NCI-H524 (cell line): ENCODE measurements around the gene ANKRD40CL.
"Not testable (repeated sequence)": the region's sequence is repeated elsewhere in the genome, so short reads cannot be mapped to it uniquely, and the experiment has no call there.

Experiments
- DNase-seq, 2 experiments: peaks; one replicate each; lab custom pipeline; 2025; lab: John Stamatoyannopoulos, UW

ANKRD40CL gene

DNA sequence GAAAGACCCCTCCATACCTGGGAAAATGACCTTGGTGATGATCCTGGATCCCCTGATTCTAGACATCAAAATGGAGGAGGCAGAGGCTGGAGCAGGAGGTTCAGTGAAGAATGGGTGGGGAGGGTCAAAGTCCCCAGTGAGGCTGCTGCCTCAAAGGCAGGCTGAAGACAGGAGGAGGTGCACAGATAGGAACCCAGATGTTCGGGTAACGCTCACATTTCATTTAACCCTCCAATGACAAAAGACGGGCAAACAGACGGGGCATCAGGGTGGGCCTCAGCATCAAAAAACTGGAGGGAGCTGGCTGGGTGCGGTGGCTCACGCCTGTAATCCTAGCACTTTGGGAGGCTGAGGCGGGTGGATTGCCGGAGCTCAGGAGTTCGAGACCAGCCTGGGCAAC is at the start of gene ANKRD40CL:
Gene ANKRD40CL, minus strand, starts transcription at position 73 of the 400 bp plus-strand sequence. CDS start 605 bp downstream, outside the sequence.
- DNase-seq = no peak

- DNase-seq = no peak
These were observed 49.0 kb upstream of the ANKRD40CL start for GRCh38 chr17:50816271-50816670.

DNA sequence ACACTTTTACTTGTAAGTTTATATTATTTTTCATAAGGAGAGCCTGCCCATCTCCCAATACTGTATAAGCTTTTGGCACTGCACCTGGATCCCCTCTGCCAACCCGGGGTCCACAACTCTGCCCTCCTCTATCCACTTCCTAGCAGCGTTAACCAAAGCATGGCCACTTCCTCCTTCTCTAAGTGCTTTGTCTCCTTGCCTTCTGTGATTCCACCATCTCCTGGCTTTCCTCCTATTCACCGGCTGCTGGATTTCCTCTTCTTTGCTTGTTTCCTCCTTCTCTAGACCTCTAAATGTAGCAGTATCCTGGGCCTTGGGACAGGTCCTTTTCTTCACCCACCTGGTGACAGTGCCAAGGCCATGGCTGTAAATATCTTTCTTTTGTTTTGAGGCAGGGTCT is 48.1 kb upstream of the ANKRD40CL start:
- DNase-seq = no peak

GRCh38 chr17:50813583-50813982 is 46.3 kb upstream of the ANKRD40CL start:
- DNase-seq = no peak

- DNase-seq = no peak
These were observed 41.6 kb upstream of the ANKRD40CL start for GRCh38 chr17:50808888-50809287.

GRCh38 chr17:50808413-50808812 is 41.1 kb upstream of the ANKRD40CL start:
- no peak for DNase-seq

- DNase-seq = no peak
These were observed 40.4 kb upstream of the ANKRD40CL start for GRCh38 chr17:50807675-50808074.

DNA sequence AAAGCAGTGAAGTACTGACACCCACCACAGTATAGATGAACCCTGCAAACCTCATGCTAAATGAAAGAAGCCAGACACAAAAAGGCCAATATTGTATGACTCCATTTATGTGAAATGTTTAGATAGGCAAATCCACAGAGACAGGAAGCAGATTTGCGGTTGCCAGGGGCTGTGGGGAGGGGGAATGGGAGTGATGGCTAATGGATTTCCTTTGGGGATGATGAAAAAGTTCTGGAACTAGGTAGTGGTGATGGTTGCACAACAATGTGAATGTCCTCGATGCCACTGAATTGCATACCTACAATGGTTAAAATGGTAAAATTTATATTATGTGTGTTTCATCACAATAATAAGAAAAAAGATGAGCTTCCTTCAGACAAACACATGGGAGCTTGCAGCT is 39.7 kb upstream of the ANKRD40CL start:
- no peak for DNase-seq

DNA sequence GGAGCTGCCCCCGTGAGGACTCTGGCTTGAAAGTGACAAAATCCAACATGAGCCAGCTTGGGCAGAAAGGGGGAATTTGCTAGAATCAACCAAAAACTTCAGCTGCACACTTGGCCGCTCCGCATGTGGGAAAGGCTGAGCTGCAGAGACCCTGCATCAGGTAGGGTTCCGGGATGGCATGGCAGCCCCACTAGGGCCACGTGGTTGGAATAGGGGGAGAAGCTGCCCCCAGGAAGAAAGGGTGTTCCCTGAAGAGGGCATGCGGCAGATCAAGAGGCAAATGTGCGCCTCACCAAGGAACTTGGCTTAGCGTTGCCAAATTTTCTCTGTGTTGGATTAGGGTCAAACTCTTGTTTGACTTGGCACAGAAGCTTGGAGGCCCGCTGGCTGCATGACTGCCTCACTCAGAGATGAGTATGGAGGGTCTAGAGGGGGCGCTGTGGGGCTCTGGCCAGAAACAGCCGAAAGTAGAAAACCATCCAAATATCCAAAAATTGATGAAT is 38.9 kb upstream of the ANKRD40CL start:
- DNase-seq = no peak

DNA sequence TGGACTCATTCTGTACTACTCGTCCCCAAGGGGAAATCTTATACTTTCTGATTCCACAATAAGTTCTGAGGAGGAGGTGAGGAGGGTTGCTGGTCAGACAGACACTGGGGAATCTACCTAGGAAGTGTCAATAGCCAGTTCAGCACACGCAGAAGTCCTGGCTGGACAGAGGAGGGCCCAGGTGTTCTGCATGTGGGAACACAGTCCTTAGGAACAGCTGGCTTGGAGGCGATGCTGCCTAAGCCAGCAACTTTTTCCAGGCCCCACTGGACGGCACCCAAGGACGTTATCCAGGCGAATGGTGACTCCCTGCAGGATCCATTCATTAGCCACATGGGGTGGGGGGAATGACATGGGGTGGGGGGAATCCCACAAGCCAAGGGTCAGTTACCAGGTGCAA is 38.2 kb upstream of the ANKRD40CL start:
- no peak for DNase-seq

DNA sequence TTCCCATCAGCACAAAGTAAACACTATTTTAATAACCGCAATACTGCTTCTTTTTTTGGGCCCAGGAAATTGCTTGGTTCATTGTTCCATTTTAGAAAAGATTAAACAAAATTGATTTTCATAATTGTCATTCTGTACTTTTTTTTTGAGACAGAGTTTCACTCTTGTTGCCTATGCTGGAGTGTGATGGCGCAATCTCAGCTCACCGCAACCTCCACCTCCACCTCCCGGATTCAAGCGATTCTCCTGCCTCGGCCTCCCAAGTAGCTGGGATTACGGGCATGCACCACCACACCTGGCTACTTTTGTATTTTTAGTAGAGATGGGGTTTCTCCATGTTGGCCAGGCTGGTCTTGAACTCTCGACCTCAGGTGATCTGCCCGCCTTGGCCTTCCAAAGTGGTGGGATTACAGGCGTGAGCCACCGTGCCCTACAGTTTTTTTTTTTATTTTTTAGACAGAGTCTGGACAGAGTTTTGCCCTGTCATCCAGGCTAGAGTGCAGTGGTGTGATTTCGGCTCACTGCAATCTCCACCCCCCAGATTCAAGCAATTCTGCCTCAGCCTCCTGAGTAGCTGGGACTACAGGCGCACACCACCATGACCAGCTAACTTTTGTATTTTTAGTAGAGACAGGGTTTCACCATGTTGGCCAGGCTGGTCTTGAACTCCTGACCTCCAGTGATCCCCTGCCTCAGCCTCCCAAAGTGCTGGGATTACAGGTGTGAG is 37.6 kb upstream of the ANKRD40CL start:
- DNase-seq = not testable (repeated sequence)

GRCh38 chr17:50803676-50804075 is 36.4 kb upstream of the ANKRD40CL start:
- DNase-seq = no peak

- no peak for DNase-seq
These were observed 35.6 kb upstream of the ANKRD40CL start for GRCh38 chr17:50802609-50803571.

GRCh38 chr17:50800196-50800700 is 32.9 kb upstream of the ANKRD40CL start:
- DNase-seq = no peak

- no peak for DNase-seq
These were observed 32.3 kb upstream of the ANKRD40CL start for GRCh38 chr17:50799582-50799981.

GRCh38 chr17:50798424-50799288 is 31.3 kb upstream of the ANKRD40CL start:
- no peak for DNase-seq

DNA sequence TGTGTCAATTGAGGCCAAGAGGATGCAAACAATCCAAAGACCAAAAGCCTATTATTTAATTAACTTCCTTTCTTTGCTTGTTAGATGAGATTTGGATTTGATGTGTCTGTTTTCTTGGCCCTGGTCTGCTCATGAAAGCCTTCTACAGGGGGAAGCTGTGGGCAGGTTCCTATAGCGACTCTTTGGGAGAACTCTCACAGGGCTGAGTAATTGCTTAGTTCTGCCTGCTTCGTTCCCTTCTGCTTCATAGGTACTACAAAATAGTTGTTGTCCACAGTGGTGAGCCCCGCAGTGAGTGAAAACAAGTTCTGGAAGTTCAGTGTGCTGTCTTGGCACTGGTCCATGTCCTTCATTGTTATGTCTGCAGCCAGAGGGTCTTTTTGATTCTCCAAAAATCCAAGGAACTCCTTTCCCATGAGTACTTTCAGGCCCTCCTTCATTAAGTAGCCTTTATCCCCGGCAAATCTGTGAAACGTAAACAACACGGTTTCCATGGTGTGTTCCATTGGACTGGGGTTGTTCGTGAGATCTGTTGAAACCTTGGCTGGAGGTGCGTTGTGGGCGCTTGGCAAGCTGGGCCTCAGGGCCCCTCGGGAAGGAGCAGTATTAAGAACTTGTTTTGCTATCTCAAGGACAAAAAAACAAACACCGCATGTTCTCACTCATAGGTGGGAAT is 30.0 kb upstream of the ANKRD40CL start:
- no peak for DNase-seq

DNA sequence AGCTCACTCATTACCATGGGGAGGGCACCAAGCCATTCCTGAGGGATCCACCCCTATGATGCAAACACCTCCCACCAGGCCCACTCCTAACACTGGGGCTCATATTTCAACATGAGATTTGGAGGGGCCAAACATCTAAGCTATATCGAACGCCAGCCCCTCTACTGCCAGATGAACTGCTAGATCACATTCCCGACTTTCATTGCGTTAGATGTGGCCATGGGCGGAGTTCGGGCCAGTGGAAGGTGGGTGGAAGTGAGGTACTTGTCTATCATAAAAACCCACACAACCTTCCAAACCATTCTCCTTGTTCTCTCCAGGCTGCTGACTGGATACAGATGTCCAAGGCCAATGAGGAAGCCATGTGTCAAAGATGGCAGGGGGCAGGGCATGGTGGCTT is 27.0 kb upstream of the ANKRD40CL start:
- DNase-seq = no peak

DNA sequence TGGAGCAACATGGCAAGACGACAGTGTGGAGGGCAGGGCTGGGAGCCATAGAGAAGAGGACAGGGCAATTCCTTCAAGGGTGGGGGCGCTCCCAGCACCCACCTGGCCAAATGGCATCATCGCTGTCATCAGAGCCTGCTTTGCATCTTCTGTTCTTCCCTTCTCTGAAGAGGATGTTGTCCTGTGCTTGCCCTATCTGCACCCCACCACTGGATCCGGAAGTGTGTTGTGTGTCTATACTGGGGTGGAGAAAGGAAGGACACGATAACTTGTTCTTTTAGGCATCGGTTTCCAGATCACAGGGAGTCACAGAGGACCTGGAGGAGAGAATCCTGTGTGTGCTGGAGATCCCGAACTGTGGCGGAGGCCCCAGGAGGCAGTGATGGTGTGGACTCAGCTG is 25.7 kb upstream of the ANKRD40CL start:
- no peak for DNase-seq

GRCh38 chr17:50792132-50792531 is 24.8 kb upstream of the ANKRD40CL start:
- no peak for DNase-seq

GRCh38 chr17:50790618-50791017 is 23.3 kb upstream of the ANKRD40CL start:
- DNase-seq = no peak
